ENCODE results near the gene PRKAG2.
"Not testable (repeated sequence)": the region's sequence is repeated elsewhere in the genome, so short reads cannot be mapped to it uniquely, and the experiment has no call there.

Gene PRKAG2

GRCh38 chr7:151844071-151844824 lies 32.7 kb downstream of the PRKAG2 start:
- Histone ChIP-seq H3K9me3 (ENCODE audit: insufficient read depth, low read length) (no peaks in the 10 kb centered on the region), H3K27ac (ENCODE audit: low read length) (no peak overlapping the region), H3K36me3 (replicated peaks; ENCODE audit: low read depth, low read length) (no peaks in the 10 kb centered on the region), H2AFZ (ENCODE audit: low read depth, low read length) (no peak overlapping the region), H3K27me3 (ENCODE audit: low read depth, low read length) (no peaks in the 10 kb centered on the region), H3K9ac (ENCODE audit: low read length) (no peak overlapping the region), H4K20me1 (ENCODE audit: insufficient read depth, low read length) (no peaks in the 10 kb centered on the region), H3K4me3 (ENCODE audit: low read length) (no peak overlapping the region), H3K4me1 (ENCODE audit: low read length) (peaks cover 4% of the 10 kb centered on the region; the same call in 1 of the 2 replicates), H3K79me2 (ENCODE audit: low read length) (no peaks in the 10 kb centered on the region), H3K4me2 (ENCODE audit: low read length) (no peak overlapping the region)
- no peak for TF ChIP-seq EZH2phosphoT487 (IDR thresholded peaks at IDR 0.05; ENCODE audit: low read depth)
- TF ChIP-seq, protein P1, sequence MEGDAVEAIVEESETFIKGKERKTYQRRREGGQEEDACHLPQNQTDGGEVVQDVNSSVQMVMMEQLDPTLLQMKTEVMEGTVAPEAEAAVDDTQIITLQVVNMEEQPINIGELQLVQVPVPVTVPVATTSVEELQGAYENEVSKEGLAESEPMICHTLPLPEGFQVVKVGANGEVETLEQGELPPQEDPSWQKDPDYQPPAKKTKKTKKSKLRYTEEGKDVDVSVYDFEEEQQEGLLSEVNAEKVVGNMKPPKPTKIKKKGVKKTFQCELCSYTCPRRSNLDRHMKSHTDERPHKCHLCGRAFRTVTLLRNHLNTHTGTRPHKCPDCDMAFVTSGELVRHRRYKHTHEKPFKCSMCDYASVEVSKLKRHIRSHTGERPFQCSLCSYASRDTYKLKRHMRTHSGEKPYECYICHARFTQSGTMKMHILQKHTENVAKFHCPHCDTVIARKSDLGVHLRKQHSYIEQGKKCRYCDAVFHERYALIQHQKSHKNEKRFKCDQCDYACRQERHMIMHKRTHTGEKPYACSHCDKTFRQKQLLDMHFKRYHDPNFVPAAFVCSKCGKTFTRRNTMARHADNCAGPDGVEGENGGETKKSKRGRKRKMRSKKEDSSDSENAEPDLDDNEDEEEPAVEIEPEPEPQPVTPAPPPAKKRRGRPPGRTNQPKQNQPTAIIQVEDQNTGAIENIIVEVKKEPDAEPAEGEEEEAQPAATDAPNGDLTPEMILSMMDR (IDR thresholded peaks at IDR 0.05; ENCODE audit: low read depth, low read length) = no peak

DNA sequence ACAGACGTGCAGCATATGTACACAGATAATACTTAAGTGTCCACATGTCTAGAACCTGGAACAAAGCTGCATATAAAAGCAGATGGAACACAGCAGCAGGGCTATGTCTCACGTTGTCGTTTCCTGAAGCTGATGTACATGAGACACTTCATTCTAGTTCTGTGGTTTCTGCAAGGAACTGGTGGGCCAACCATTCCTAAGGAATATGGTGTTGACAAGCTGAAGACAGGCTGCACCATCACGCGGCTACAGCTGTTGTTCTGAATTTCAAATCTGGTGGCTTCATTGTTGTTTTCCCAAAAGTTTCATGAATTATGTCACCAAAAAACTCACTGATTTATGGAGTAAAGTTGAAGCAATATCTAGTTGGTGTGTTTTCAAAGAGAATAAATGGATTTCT lies 33.7 kb downstream of the PRKAG2 start:
- Histone ChIP-seq H2AFZ (ENCODE audit: low read depth, low read length) (no peak overlapping the region), H3K9ac (ENCODE audit: low read length) (no peak overlapping the region), H3K27ac (ENCODE audit: low read length) (no peak overlapping the region), H3K27me3 (ENCODE audit: low read depth, low read length) (no peaks in the 10 kb centered on the region), H3K4me2 (ENCODE audit: low read length) (no peak overlapping the region), H3K4me3 (ENCODE audit: low read length) (no peak overlapping the region), H3K36me3 (replicated peaks; ENCODE audit: low read depth, low read length) (no peaks in the 10 kb centered on the region), H3K79me2 (ENCODE audit: low read length) (no peaks in the 10 kb centered on the region), H3K4me1 (ENCODE audit: low read length) (peaks cover 11% of the 10 kb centered on the region), H3K9me3 (ENCODE audit: insufficient read depth, low read length) (no peaks in the 10 kb centered on the region), H4K20me1 (ENCODE audit: insufficient read depth, low read length) (no peaks in the 10 kb centered on the region)
- no peak for TF ChIP-seq EZH2phosphoT487 (IDR thresholded peaks at IDR 0.05; ENCODE audit: low read depth)
- TF ChIP-seq, protein P1 (IDR thresholded peaks at IDR 0.05; ENCODE audit: low read depth, low read length) = no peak

DNA sequence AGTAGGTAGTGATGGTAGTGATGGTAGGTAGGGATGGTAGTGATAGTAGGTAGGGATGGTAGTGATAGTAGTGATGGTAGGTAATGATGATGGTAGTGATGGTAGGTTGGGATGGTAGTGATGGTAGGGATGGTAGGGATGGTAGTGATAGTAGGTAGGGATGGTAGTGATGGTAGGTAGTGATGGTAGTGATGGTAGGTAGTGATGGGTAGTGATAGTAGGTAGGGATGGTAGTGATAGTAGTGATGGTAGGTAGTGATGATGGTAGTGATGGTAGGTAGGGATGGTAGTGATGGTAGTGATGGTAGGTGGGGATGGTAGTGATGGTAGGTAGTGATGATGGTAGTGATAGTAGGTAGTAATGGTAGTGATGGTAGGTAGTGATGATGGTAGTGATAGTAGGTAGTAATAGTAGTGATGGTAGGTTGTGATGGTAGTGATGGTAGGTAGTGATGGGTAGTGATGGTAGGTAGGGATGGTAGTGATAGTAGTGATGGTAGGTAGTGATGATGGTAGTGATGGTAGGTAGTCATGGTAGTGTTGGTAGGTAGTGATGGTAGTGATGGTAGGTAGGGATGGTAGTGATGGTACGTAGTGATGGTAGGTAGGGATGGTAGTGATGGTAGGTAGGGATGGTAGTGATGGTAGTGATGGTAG lies 35.4 kb downstream of the PRKAG2 start:
- not testable (repeated sequence) for H3K9ac ChIP-seq (ENCODE audit: low read length); H3K4me2 ChIP-seq (ENCODE audit: low read length); H3K79me2 ChIP-seq (ENCODE audit: low read length); H2AFZ ChIP-seq (ENCODE audit: low read depth, low read length); H3K4me3 ChIP-seq (ENCODE audit: low read length); H3K9me3 ChIP-seq (ENCODE audit: insufficient read depth, low read length); H3K36me3 ChIP-seq (replicated peaks; ENCODE audit: low read depth, low read length); H3K27me3 ChIP-seq (ENCODE audit: low read depth, low read length); H4K20me1 ChIP-seq (ENCODE audit: insufficient read depth, low read length); H3K27ac ChIP-seq (ENCODE audit: low read length)
- H3K4me1 ChIP-seq (ENCODE audit: low read length) = peaks cover 11% of the 10 kb centered on the region

DNA sequence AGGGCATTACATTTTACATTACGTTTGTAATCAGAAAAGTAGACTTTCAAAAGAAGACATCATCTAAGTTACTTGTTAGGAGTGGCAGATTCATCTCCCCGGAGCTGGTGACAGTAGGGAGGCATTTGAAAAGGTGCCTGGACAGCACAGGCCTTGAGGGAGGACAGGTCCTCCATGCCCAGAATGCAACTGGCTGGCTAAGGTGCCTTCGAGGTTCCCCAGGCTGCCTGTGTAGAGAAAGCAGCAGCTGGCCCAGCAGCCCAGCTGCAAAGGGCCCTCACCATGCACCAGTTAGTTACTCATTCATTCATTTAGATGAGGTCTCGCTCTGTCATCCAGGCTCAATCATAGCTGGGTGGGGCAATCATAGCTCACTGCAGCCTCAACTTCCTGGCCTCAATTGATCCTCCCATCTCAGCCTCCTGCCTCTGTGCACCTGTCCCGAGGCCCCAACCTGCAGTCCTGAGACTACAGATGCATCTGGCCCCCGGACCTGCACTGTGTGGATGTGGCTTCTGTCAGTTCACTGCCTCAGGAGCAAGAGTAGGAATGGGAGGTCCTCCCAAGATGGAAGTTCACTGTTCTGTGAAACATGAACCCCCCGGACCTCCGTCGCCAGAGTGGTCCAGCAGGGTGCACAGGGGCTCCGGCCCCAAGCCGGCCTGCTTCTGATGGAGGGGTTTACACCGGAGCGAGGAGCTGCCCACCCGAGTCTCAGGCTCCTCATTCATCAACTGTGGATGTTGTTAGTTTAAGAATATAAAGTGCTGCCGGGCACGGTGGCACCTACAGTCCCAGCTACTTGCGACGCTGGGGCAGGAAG lies 36.6 kb downstream of the PRKAG2 start:
- Histone ChIP-seq H3K4me2 (ENCODE audit: low read length) (no peak overlapping the region), H3K27ac (ENCODE audit: low read length) (no peak overlapping the region), H4K20me1 (ENCODE audit: insufficient read depth, low read length) (no peaks in the 10 kb centered on the region), H3K9me3 (ENCODE audit: insufficient read depth, low read length) (no peaks in the 10 kb centered on the region), H3K79me2 (ENCODE audit: low read length) (no peaks in the 10 kb centered on the region), H2AFZ (ENCODE audit: low read depth, low read length) (no peak overlapping the region), H3K27me3 (ENCODE audit: low read depth, low read length) (no peaks in the 10 kb centered on the region), H3K9ac (ENCODE audit: low read length) (no peak overlapping the region), H3K4me1 (ENCODE audit: low read length) (peaks cover 11% of the 10 kb centered on the region), H3K4me3 (ENCODE audit: low read length) (no peak overlapping the region), H3K36me3 (replicated peaks; ENCODE audit: low read depth, low read length) (no peaks in the 10 kb centered on the region)
- no peak for TF ChIP-seq EZH2phosphoT487 (IDR thresholded peaks at IDR 0.05; ENCODE audit: low read depth)
- TF ChIP-seq, protein P1 (IDR thresholded peaks at IDR 0.05; ENCODE audit: low read depth, low read length) = no peak
